Astrocyte of the spinal cord (primary cell): Measurements from ENCODE around the gene NRROS.
"Not testable (repeated sequence)": the region's sequence is repeated elsewhere in the genome, so short reads cannot be mapped to it uniquely, and the experiment has no call there.

Experiments
- DNase-seq: peaks from one replicate; pipeline ENCODE4 v3.0.0; 2011; ENCODE audit warnings: low read depth, low spot score
- H3K4me3 ChIP-seq: 2 replicates; pipeline ENCODE4 v1.5.1; 2011; ENCODE audit warnings: low read depth, mild to moderate bottlenecking, low read length, moderate library complexity
- in situ Hi-C: cut with HindIII; loops from 2 replicates; pipeline ENCODE4 v1.10.0; 2017; ENCODE audit warnings: low sequenced_read_pairs
- TF ChIP-seq, protein P1 (sequence below): IDR thresholded peaks from 2 replicates; pipeline ENCODE4 v1.5.1; 2012; ENCODE audit warnings: low read depth, mild to moderate bottlenecking, low read length, inconsistent platforms

The NRROS gene

DNA sequence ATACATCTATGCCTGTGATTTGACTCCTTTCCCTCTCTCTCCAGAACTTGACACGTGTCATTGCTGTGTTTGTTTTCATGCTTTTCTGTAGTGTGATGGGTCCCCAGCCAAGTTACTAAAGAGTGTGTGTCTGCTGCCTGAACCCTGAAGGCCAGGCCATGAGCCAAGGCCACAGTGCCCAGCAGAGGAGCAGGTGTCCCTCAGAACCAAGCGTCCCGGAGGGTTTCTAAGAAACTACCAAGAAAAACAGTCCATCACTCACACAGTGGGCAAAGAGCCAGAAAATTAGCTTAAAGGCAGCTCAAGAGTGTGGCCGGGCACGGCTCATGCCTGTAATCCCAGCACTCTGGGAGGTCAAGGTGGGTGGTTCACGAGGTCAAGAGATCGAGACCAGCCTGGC lies 35.8 kb upstream of the NRROS start:
- in situ Hi-C loops: no loop called here
- no peak overlapping the region for H3K4me3 ChIP-seq
- DNase-seq: no peak
- TF ChIP-seq, protein P1, sequence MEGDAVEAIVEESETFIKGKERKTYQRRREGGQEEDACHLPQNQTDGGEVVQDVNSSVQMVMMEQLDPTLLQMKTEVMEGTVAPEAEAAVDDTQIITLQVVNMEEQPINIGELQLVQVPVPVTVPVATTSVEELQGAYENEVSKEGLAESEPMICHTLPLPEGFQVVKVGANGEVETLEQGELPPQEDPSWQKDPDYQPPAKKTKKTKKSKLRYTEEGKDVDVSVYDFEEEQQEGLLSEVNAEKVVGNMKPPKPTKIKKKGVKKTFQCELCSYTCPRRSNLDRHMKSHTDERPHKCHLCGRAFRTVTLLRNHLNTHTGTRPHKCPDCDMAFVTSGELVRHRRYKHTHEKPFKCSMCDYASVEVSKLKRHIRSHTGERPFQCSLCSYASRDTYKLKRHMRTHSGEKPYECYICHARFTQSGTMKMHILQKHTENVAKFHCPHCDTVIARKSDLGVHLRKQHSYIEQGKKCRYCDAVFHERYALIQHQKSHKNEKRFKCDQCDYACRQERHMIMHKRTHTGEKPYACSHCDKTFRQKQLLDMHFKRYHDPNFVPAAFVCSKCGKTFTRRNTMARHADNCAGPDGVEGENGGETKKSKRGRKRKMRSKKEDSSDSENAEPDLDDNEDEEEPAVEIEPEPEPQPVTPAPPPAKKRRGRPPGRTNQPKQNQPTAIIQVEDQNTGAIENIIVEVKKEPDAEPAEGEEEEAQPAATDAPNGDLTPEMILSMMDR: no peak

DNA sequence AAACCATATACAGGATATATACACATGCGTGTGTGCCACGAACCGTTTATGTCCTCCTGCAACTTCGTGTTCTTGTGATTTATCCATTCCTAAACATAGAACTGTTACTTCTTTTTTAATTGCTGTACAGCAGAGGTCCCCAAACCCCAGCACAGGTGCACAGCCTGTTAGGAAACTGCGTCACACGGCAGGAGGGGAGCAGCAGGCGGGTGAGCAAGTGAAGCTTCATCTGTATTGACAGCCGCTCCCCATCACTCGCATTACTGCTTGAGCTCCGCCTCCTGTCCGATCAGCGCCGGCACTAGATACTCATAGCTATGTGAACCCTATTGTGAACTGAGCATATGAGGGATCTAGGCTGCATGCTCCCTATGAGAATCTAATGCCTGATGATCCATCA lies 34.9 kb upstream of the NRROS start:
- DNase-seq: no peak
- in situ Hi-C loops: no loop called here
- TF ChIP-seq, protein P1: no peak
- no peak overlapping the region for H3K4me3 ChIP-seq

DNA sequence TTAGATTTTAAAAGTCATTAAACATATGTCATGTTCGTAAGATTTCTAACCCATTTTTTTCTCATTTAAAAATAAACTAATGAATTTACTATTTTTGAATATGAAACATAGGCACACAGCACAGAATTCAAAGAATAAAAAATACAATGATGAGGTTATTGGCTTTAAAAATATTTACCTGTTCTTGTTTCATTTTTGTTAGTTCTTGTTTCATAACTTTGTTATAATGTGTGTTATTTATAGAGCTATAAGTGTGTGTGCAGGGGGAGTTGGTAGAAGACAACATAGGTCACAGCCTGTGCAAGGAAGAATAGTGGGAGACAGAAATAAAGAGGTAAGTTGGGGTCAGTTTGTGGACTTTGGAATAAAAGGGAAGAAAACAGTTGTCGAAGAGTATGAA lies 30.8 kb upstream of the NRROS start:
- no peak for DNase-seq
- TF ChIP-seq, protein P1: no peak
- H3K4me3 ChIP-seq: no peak overlapping the region
- in situ Hi-C loops: no loop called here

DNA sequence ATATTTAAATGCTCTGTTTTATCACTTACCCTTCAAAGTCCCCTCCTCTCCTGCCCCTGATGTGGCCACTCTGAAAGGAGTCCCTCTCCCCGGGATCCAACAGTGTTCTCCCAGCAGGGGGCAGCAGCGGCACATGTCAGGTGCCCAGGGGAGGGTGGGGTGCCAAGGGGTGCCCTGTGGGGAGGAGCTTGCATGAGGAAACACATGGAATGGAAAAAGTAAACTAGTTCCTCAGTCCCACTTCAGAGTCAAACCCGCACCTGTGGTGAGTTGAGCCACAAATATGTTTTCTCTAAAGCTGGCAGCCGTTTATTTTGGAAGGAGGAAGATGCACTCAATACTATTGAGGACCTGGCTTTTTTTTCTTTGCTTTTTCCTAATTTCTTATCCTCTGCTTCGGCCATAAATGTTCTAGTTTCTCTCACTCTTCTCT lies 30.1 kb upstream of the NRROS start:
- in situ Hi-C loops: no loop called here
- no peak overlapping the region for H3K4me3 ChIP-seq
- DNase-seq: peak; percentile 76
- TF ChIP-seq, protein P1: peak; percentile 83

DNA sequence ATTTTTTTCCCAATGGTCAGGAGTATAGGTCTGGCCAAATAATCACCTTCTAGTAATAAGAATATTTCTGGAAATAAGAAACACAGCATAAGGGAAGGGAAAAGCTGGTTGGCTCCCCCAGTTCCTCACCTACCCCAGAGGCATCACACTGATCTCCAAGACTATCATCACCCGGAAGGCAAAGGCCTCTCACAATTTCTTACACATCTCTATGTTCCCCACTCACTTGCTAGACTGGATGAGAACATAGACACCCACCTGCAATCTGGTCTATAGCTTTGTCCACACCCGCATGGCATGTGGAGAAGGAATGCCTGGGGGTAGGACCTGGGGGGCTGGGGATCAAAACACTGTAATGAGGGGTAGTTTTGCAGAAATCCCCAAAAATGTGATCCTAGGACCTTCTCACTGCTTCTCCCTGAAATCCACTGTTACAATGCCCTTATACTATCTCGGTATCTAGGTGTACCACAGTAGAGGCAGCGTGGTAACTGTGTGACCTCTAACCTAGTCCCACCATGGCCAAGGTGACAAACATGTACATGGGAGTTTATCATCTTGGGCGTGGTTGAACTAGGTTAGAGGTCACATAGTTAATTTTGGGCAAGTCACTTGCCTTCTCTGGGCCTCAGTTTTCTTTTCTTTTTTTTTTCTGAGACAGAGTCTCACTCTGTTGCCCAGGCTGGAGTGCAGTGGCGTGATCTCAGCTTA lies 29.5 kb upstream of the NRROS start:
- no peak for DNase-seq
- no peak overlapping the region for H3K4me3 ChIP-seq
- in situ Hi-C loops: no loop called here

DNA sequence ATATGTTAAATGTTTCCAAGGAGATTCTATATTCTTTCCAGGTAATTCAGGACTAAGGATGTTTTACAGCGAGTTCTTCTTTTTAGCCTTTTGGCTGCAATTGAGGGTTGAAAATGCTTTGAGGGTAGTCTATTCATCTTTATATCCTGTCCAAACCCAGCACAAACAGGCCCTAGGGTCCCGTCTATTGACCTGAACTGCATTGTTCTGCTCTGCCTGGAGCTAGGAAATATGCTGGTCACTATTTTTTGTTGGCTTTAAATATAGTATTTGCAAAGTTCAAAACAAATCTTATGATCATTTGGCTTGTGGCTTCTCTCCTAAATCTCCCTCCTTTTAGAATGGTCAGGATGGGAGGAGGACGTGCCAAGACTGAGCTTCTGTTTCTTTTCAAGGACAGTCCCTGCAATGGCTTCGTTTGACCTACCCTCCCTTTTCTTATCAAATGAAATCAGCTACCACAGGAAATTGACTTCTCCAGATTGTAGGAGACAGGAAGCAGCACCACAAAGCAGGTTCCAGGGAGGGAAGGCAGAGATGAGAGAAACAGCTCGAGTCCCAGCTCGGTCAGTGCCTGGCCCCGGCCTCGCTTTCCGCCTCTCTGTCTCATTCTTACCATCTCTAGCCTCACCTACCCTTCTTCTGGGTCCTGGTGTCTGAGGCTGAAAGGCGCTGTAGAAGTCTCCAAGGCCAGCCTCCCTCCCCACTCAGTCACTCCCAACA lies 27.6 kb upstream of the NRROS start:
- no peak for DNase-seq
- TF ChIP-seq, protein P1: no peak
- no peak overlapping the region for H3K4me3 ChIP-seq
- in situ Hi-C loops: no loop called here

More for the DNA sequence above, 29.5 kb upstream of the NRROS start:
- TF ChIP-seq, protein P1: no peak

DNA sequence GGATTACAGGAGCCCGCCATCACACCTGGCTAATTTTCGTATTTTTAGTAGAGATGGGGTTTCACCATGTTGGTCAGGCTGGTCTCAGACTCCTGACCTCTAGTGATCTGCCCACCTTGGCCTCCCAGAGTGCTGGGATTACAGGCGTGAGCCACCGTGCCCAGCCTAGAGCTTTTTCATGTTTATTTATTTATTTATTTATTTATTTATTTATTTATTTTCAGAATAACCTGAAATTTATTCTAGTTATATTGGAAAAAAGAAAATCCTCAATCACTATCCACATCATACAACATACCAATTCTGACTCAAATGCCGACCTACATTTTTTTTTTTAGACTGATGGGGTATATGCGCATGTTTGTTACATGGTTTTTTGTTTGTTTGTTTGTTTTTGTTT lies 24.3 kb upstream of the NRROS start:
- DNase-seq, H3K4me3 ChIP-seq, in situ Hi-C loops: not testable (repeated sequence)
